HFF-Myc (cell line): ENCODE measurements around the gene OR2M3.

ENCODE experiments used
- DNase-seq: peaks from one replicate; pipeline ENCODE4 v3.0.0-alpha.2; 2011; ENCODE audit warnings: low read depth; ENCODE audit errors: extremely low read depth
- H3K4me3 ChIP-seq: replicated peaks from 2 replicates; pipeline ENCODE4 v1.5.1; 2011; ENCODE audit warnings: low read depth, mild to moderate bottlenecking, control low read depth, low read length
- TF ChIP-seq, protein P1 (sequence below): IDR thresholded peaks from 2 replicates; pipeline ENCODE4 v1.5.1; 2012; ENCODE audit warnings: mild to moderate bottlenecking, low read depth, low read length, control low read depth; ENCODE audit errors: missing control alignments

Gene OR2M3, protein sequence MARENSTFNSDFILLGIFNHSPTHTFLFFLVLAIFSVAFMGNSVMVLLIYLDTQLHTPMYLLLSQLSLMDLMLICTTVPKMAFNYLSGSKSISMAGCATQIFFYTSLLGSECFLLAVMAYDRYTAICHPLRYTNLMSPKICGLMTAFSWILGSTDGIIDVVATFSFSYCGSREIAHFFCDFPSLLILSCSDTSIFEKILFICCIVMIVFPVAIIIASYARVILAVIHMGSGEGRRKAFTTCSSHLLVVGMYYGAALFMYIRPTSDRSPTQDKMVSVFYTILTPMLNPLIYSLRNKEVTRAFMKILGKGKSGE

DNA sequence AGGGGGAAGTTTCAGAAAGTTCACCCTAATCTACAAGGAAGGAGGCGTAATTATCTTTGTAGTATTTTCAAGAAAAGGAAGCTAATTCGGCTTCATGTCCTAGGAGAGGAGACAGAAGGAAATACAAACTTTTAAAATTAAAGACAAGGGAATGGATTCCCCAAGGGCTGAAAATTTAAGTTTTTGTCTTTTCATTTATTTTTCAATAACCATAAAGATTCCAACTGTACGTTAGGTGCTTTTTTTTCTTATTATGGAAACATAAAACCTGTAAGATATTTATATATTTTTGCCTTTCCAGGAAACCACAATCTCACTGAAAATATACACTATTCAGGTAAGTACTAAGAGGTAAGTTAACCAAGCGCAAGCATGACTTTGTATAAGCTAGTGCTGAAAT lies at the start of gene OR2M3:
TSS of gene OR2M3 (plus strand) at position 301 of the 400 bp plus-strand sequence. CDS start 5,803 bp downstream, outside the sequence.
- no peak for DNase-seq
- no peak within 1 kb of the TSS for H3K4me3 ChIP-seq
- TF ChIP-seq, protein P1, sequence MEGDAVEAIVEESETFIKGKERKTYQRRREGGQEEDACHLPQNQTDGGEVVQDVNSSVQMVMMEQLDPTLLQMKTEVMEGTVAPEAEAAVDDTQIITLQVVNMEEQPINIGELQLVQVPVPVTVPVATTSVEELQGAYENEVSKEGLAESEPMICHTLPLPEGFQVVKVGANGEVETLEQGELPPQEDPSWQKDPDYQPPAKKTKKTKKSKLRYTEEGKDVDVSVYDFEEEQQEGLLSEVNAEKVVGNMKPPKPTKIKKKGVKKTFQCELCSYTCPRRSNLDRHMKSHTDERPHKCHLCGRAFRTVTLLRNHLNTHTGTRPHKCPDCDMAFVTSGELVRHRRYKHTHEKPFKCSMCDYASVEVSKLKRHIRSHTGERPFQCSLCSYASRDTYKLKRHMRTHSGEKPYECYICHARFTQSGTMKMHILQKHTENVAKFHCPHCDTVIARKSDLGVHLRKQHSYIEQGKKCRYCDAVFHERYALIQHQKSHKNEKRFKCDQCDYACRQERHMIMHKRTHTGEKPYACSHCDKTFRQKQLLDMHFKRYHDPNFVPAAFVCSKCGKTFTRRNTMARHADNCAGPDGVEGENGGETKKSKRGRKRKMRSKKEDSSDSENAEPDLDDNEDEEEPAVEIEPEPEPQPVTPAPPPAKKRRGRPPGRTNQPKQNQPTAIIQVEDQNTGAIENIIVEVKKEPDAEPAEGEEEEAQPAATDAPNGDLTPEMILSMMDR, result no peak

DNA sequence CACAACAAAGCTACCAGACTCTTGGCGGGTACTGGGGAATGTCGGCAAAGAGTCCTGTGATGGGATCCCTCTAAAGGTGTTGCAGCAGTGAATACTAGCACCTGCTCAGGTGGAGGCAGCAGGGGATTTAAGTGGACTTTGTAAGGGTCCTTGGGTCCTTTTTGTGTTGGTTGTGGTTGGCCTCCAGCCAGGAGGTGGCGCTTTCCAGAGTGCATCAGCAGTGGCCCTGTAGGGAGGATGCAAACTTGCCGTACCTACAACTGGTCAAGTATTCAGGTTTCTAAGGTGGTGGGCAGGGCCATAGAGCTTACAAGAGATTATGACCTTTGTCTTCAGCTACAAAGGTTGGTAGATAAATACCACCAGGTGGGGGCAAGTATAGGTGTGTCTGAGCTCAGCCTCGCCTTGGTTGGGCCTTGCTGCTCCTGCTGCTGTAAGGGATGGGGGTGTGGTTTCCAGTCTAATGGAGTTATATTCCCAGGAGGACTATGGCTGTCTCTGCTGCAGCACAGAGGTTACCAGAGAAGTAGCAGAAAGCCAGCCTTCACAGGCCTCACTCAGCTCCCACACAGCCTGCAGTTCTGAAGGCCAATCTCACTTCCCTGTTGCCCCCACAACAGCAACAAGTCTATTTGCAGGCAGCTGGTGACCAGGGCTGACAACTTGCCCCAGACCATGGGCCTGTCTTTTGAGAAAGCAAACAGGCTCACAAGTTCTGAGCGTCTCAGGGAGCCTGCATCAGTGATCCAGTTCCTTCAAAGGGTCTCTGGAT lies 44.8 kb upstream of the OR2M3 start:
- TF ChIP-seq, protein P1, result no peak
- DNase-seq, result no peak
- H3K4me3 ChIP-seq, result no peak overlapping the region

DNA sequence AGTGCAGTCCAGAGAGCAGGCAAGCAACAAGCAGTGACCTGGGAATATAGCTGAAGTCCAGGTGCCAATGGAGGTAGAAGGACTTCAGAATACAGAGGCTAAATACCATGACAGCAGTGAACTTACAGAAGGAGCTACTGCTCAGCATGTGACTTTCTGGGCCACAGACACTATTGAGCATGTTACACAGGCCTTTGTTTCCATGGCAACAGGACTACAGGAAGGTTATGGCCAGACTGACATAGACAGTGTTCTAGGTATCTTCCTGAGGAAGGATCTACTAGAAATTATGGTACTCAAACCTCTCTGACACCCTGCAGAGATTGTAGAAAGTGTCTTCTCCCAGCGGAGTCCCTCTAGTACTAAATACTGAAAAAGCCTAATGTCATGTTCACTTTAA lies 41.1 kb upstream of the OR2M3 start:
- no peak for DNase-seq
- TF ChIP-seq, protein P1, result no peak
- H3K4me3 ChIP-seq, result no peak overlapping the region

DNA sequence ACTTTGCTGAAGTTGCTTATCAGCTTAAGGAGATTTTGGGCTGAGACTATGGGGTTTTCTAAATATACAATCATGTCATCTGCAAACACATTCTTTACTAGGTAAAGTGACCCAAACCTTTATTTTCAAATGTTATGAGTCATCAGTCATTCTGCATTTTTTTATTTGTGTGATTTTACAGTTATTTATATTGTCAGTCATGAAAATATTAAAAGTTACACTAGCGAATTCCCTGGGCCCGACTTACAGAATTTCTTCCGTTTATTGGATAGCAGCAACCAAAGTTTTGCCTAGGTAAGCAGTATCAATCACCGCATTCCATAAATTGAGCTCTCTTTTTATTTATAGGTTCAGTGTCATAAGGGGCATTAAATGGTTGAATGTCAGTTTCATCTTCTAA lies 38.3 kb upstream of the OR2M3 start:
- TF ChIP-seq, protein P1, result no peak
- no peak for DNase-seq
- no peak overlapping the region for H3K4me3 ChIP-seq

DNA sequence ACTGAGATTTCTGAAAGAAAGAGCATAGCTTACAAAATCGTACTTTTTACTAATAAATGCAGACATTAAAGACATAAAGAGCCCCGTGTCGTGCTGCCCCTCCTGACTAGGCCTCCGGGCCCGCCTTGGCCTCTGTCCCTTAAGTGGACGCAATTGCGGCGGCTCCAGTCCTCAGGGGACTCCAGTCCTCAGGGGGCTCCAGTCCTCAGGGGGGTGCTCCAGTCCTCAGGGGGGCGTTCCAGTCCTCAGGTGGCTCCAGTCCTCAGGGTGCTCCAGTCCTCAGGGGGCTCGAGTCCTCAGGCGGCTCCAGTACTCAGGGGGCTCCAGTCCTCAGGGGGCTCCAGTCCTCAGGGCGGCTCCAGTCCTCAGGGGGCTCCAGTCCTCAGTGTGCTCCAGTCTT lies 33.0 kb upstream of the OR2M3 start:
- no peak overlapping the region for H3K4me3 ChIP-seq
- no peak for DNase-seq
- TF ChIP-seq, protein P1, result no peak

DNA sequence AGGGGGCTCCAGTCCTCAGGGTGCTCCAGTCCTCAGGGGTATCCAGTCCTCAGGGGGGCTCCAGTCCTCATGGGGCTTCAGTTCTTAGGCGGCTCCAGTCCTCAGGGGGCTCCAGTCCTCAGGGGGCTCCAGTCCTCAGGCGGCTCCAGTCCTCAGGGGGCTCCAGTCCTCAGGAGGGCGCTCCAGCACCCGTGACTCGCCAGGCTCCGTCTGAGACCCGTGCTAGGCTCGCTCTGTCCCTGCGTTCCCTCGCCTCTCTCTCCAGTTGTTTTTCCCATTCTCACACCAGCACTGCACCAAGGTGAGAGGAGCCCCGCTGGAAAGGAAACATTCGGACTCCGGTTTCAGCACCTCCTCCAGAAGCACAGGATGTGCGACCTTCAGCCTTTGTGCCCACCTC lies 31.9 kb upstream of the OR2M3 start:
- no peak for DNase-seq
- TF ChIP-seq, protein P1, result no peak
- no peak overlapping the region for H3K4me3 ChIP-seq
